OCI-M2 (cell line): ENCODE measurements around the gene PARD6B.
"Not testable (repeated sequence)": the region's sequence is repeated elsewhere in the genome, so short reads cannot be mapped to it uniquely, and the experiment has no call there.

Source experiments
- DNase-seq: peaks from one replicate; lab custom pipeline; 2025; ENCODE audit not compliant: unreplicated experiment; lab: John Stamatoyannopoulos, UW

PARD6B gene

GRCh38 chr20:50701041-50701963 is 30.1 kb upstream of the PARD6B start:
- no peak for DNase-seq

GRCh38 chr20:50703651-50704438 is 27.5 kb upstream of the PARD6B start:
- DNase-seq = not testable (repeated sequence)

GRCh38 chr20:50704514-50704913 is 26.9 kb upstream of the PARD6B start:
- no peak for DNase-seq

- no peak for DNase-seq
Measured at GRCh38 chr20:50704971-50705370, 26.4 kb upstream of the PARD6B start.

- DNase-seq = no peak
Measured at GRCh38 chr20:50708845-50709635, 22.3 kb upstream of the PARD6B start.

- DNase-seq = no peak
Measured at GRCh38 chr20:50709636-50709973, 21.8 kb upstream of the PARD6B start.

GRCh38 chr20:50710492-50711063 is 20.8 kb upstream of the PARD6B start:
- no peak for DNase-seq

GRCh38 chr20:50711113-50711825 is 20.1 kb upstream of the PARD6B start:
- no peak for DNase-seq

GRCh38 chr20:50712771-50713656 is 18.4 kb upstream of the PARD6B start:
- DNase-seq = no peak

GRCh38 chr20:50713657-50714101 is 17.7 kb upstream of the PARD6B start:
- DNase-seq = no peak

GRCh38 chr20:50714426-50714825 is 17.0 kb upstream of the PARD6B start:
- not testable (repeated sequence) for DNase-seq

GRCh38 chr20:50715694-50716093 is 15.7 kb upstream of the PARD6B start:
- no peak for DNase-seq

GRCh38 chr20:50716518-50716917 is 14.9 kb upstream of the PARD6B start:
- no peak for DNase-seq

GRCh38 chr20:50717312-50717711 is 14.1 kb upstream of the PARD6B start:
- DNase-seq = no peak

GRCh38 chr20:50717974-50718761 is 13.2 kb upstream of the PARD6B start:
- DNase-seq = no peak

- DNase-seq = no peak
Measured at GRCh38 chr20:50719328-50719727, 12.1 kb upstream of the PARD6B start.

- no peak for DNase-seq
Measured at GRCh38 chr20:50720026-50720425, 11.4 kb upstream of the PARD6B start.

GRCh38 chr20:50720582-50720981 is 10.8 kb upstream of the PARD6B start:
- no peak for DNase-seq
